ENCODE data around the gene ACTR3.

- no peak for TF ChIP-seq CTCF (IDR thresholded peaks at IDR 0.05; ENCODE audit: insufficient read depth, low read depth, low read length)
- TF ChIP-seq EZH2 (IDR thresholded peaks at IDR 0.05; ENCODE audit: insufficient read depth, low read length), result no peak
These were observed 111.3 kb downstream of the ACTR3 start for GRCh38 chr2:114001152-114001551.
